ENCODE measurements around the gene AKAP6.

Gene AKAP6

DNA sequence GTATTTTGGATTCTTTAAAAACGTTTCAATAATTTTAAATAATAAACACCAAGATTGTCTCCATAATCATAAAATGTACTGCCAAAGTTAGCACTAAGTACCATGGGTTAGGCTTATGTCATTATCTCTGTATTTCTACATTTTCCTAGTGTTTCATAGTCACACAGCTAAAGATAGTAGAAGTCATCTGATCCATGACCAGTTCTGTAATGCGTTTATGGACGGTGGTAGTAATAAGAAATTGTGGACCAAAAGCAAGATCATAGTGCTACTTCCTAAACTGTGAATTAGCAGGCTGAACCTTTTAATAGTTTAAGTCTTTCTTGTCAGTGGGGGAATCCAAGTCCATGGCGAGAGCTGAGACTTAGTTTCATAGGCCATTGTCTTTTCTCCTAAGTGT lies 142.1 kb downstream of the AKAP6 start:
- H3K36me3 Mint-ChIP-seq (ENCODE audit: low read depth) = no peaks in the 10 kb centered on the region
- no peak overlapping the region for H3K27ac Mint-ChIP-seq
- no peak overlapping the region for H3K4me3 Mint-ChIP-seq
- no peaks in the 10 kb centered on the region for H3K4me1 Mint-ChIP-seq (ENCODE audit: low read depth)
- H3K9me3 Mint-ChIP-seq = no peaks in the 10 kb centered on the region
- DNase-seq (ENCODE audit: low spot score) = no peak
- H3K27me3 Mint-ChIP-seq (ENCODE audit: low read depth) = peaks cover 8% of the 10 kb centered on the region

DNA sequence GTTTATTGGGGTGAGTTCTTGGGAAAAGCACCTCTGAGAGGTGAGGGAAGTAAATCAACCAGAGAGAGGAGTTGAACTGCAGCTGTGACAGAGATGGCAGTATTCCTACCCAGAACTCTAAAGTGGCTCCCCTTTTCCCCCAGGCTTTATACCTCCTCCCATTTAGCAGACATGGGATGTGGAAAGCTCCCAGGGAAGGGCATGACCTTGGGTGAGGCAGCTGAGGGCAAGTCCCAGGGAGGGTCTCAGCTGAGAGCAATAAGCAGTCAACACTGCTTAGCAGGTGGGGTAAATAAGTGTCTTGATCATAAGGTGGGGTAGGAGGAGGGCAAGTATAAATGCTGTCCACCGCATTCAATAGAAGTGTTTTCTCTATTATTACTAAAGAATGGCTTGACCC lies 143.0 kb downstream of the AKAP6 start:
- H3K36me3 Mint-ChIP-seq (ENCODE audit: low read depth) = no peaks in the 10 kb centered on the region
- H3K4me3 Mint-ChIP-seq = no peak overlapping the region
- H3K4me1 Mint-ChIP-seq (ENCODE audit: low read depth) = no peaks in the 10 kb centered on the region
- H3K27me3 Mint-ChIP-seq (ENCODE audit: low read depth) = peaks cover 8% of the 10 kb centered on the region
- DNase-seq (ENCODE audit: low spot score) = no peak
- no peak overlapping the region for H3K27ac Mint-ChIP-seq
- H3K9me3 Mint-ChIP-seq = no peaks in the 10 kb centered on the region

GRCh38 chr14:32472512-32473463 lies 143.7 kb downstream of the AKAP6 start:
- DNase-seq (ENCODE audit: low spot score) = no peak
- Mint-ChIP-seq H3K27me3 (ENCODE audit: low read depth) (peaks cover 8% of the 10 kb centered on the region), H3K27ac (no peak overlapping the region), H3K36me3 (ENCODE audit: low read depth) (no peaks in the 10 kb centered on the region), H3K4me1 (ENCODE audit: low read depth) (no peaks in the 10 kb centered on the region), H3K4me3 (no peak overlapping the region), H3K9me3 (no peaks in the 10 kb centered on the region)

DNA sequence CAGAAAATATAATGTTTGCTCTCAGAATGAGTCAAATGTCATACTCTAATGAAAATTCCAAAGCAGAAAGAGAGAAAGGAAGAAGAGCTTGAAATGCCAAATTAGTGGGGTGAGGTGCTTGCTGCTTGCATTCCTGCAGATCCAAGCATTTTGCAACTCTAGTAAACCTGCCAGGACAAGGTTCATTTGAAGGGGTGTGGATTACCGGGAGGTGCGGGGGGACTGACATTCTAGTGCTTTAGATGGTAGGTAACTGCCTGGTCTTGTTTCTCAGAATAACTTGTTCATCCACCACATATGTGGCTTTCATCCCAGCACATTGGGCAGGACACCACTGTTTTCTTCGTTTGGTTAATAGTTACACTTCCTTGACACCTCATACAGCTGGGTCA lies 144.4 kb downstream of the AKAP6 start:
- H3K27ac Mint-ChIP-seq = no peak overlapping the region
- DNase-seq (ENCODE audit: low spot score) = no peak
- H3K4me3 Mint-ChIP-seq = no peak overlapping the region
- no peaks in the 10 kb centered on the region for H3K9me3 Mint-ChIP-seq
- peaks cover 8% of the 10 kb centered on the region for H3K27me3 Mint-ChIP-seq (ENCODE audit: low read depth)
- no peaks in the 10 kb centered on the region for H3K36me3 Mint-ChIP-seq (ENCODE audit: low read depth)
- H3K4me1 Mint-ChIP-seq (ENCODE audit: low read depth) = no peaks in the 10 kb centered on the region

GRCh38 chr14:32474478-32475195 lies 145.5 kb downstream of the AKAP6 start:
- H3K27ac Mint-ChIP-seq = no peak overlapping the region
- no peaks in the 10 kb centered on the region for H3K4me1 Mint-ChIP-seq (ENCODE audit: low read depth)
- no peaks in the 10 kb centered on the region for H3K9me3 Mint-ChIP-seq
- H3K27me3 Mint-ChIP-seq (ENCODE audit: low read depth) = peaks cover 8% of the 10 kb centered on the region
- H3K4me3 Mint-ChIP-seq = no peak overlapping the region
- H3K36me3 Mint-ChIP-seq (ENCODE audit: low read depth) = no peaks in the 10 kb centered on the region
- no peak for DNase-seq (ENCODE audit: low spot score)

DNA sequence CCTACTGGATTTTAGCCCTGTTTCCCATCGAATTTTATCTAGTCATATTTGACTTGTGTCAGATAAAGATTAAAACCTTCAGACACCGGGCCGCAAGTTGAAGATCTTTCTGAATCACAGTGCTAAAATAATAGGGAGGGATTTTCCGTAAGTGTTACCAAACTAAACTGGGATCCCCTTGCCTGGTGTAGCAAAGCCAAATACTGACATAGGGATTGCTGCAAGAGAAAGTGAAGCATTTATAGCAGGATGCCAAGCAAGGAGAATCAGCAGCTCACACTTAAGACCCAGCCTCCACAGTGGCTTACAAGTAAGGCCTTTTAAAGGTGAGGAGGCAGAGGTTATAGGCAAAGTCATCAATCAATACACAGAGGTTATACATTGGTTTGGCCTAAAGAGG lies 147.4 kb downstream of the AKAP6 start:
- H3K36me3 Mint-ChIP-seq (ENCODE audit: low read depth) = no peaks in the 10 kb centered on the region
- H3K27ac Mint-ChIP-seq = no peak overlapping the region
- no peaks in the 10 kb centered on the region for H3K9me3 Mint-ChIP-seq
- no peak overlapping the region for H3K4me3 Mint-ChIP-seq
- H3K4me1 Mint-ChIP-seq (ENCODE audit: low read depth) = no peaks in the 10 kb centered on the region
- peaks cover 5% of the 10 kb centered on the region for H3K27me3 Mint-ChIP-seq (ENCODE audit: low read depth)
- no peak for DNase-seq (ENCODE audit: low spot score)

- no peak overlapping the region for H3K27ac Mint-ChIP-seq
- no peaks in the 10 kb centered on the region for H3K27me3 Mint-ChIP-seq (ENCODE audit: low read depth)
- no peaks in the 10 kb centered on the region for H3K4me1 Mint-ChIP-seq (ENCODE audit: low read depth)
- no peaks in the 10 kb centered on the region for H3K9me3 Mint-ChIP-seq
- no peak for DNase-seq (ENCODE audit: low spot score)
- H3K4me3 Mint-ChIP-seq = no peak overlapping the region
- H3K36me3 Mint-ChIP-seq (ENCODE audit: low read depth) = no peaks in the 10 kb centered on the region
Measured at GRCh38 chr14:32477396-32477795, 148.3 kb downstream of the AKAP6 start.

GRCh38 chr14:32478050-32478449 lies 149.0 kb downstream of the AKAP6 start:
- no peaks in the 10 kb centered on the region for H3K9me3 Mint-ChIP-seq
- no peak for DNase-seq (ENCODE audit: low spot score)
- H3K36me3 Mint-ChIP-seq (ENCODE audit: low read depth) = no peaks in the 10 kb centered on the region
- no peaks in the 10 kb centered on the region for H3K4me1 Mint-ChIP-seq (ENCODE audit: low read depth)
- no peak overlapping the region for H3K4me3 Mint-ChIP-seq
- H3K27me3 Mint-ChIP-seq (ENCODE audit: low read depth) = no peaks in the 10 kb centered on the region
- H3K27ac Mint-ChIP-seq = no peak overlapping the region

- Mint-ChIP-seq H3K36me3 (ENCODE audit: low read depth) (no peaks in the 10 kb centered on the region), H3K4me1 (ENCODE audit: low read depth) (no peaks in the 10 kb centered on the region), H3K9me3 (no peaks in the 10 kb centered on the region), H3K27ac (no peak overlapping the region), H3K27me3 (ENCODE audit: low read depth) (no peaks in the 10 kb centered on the region), H3K4me3 (no peak overlapping the region)
- DNase-seq (ENCODE audit: low spot score) = no peak
Measured at GRCh38 chr14:32480337-32480736, 151.2 kb downstream of the AKAP6 start.

DNA sequence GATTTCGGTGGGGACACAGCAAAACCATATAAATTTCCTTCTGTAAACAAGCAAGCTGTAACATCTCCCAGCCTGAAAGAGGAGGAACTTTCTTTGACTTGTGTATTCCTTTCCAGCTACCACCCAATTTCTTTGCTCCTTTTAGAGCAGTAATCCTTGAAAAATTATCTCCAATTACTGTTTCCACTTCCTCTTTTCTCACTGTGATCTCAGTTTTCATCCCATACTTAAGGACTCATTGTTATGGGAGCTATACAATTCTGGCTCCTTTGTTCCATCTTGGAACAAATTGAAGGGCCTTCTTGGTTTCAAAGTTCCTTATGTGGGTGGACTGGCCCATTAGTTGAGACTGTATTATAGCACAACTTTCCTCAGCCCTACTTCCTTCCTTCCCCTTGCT lies 152.6 kb downstream of the AKAP6 start:
- Mint-ChIP-seq H3K4me1 (ENCODE audit: low read depth) (no peaks in the 10 kb centered on the region), H3K36me3 (ENCODE audit: low read depth) (no peaks in the 10 kb centered on the region), H3K27me3 (ENCODE audit: low read depth) (no peaks in the 10 kb centered on the region), H3K4me3 (no peak overlapping the region), H3K9me3 (no peaks in the 10 kb centered on the region), H3K27ac (no peak overlapping the region)
- no peak for DNase-seq (ENCODE audit: low spot score)

DNA sequence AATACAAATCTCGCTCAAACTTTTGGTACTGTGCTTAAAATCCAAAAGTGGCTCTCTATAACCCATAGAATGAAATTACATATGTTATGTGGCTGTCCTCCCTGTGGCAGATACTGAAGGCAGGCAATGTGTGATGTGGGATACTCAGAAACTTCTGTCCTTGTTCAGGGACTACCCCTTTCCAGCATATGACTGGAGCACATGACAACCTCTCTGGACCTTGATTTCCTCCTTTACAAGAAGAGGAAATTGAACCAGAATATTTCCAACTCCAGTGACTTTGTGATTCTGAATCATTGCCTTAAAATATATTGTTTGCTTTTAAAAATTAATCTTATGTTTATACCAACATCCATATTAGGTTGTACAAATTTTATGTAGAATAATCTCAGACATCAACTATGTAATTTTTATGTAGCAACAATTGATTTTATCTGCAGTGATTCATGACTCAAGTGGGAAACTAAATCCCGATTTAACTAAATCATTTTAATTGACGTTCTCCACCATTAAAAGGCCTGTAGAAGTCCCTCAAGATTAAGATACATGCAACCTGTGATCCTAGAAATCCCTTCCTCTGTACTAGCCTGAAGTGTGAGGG lies 162.4 kb downstream of the AKAP6 start:
- DNase-seq (ENCODE audit: low spot score) = no peak
- Mint-ChIP-seq H3K27ac (no peak overlapping the region), H3K27me3 (ENCODE audit: low read depth) (no peaks in the 10 kb centered on the region), H3K4me3 (no peak overlapping the region), H3K9me3 (no peaks in the 10 kb centered on the region), H3K4me1 (ENCODE audit: low read depth) (no peaks in the 10 kb centered on the region), H3K36me3 (ENCODE audit: low read depth) (no peaks in the 10 kb centered on the region)

DNA sequence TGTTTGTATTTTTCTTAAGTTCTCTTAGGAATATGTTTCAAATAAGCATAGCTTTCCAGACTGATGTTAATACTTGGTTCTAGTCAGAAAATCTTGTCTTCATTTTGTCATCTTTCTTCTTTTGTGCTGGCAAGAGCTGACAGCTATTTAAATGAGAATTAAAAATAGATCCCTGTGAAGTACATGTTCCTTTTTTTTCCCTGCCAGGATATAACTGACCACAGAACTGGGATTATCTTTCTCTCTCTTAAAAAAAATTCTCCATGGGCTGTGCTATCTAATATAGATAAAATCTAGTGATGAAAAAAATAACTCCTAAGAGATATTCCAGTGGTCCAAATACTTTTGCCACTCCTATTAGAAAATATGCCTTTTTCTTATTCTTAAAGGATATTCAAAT lies 163.4 kb downstream of the AKAP6 start:
- H3K27me3 Mint-ChIP-seq (ENCODE audit: low read depth) = no peaks in the 10 kb centered on the region
- no peaks in the 10 kb centered on the region for H3K36me3 Mint-ChIP-seq (ENCODE audit: low read depth)
- no peak overlapping the region for H3K4me3 Mint-ChIP-seq
- H3K9me3 Mint-ChIP-seq = no peaks in the 10 kb centered on the region
- DNase-seq (ENCODE audit: low spot score) = no peak
- no peaks in the 10 kb centered on the region for H3K4me1 Mint-ChIP-seq (ENCODE audit: low read depth)
- no peak overlapping the region for H3K27ac Mint-ChIP-seq

DNA sequence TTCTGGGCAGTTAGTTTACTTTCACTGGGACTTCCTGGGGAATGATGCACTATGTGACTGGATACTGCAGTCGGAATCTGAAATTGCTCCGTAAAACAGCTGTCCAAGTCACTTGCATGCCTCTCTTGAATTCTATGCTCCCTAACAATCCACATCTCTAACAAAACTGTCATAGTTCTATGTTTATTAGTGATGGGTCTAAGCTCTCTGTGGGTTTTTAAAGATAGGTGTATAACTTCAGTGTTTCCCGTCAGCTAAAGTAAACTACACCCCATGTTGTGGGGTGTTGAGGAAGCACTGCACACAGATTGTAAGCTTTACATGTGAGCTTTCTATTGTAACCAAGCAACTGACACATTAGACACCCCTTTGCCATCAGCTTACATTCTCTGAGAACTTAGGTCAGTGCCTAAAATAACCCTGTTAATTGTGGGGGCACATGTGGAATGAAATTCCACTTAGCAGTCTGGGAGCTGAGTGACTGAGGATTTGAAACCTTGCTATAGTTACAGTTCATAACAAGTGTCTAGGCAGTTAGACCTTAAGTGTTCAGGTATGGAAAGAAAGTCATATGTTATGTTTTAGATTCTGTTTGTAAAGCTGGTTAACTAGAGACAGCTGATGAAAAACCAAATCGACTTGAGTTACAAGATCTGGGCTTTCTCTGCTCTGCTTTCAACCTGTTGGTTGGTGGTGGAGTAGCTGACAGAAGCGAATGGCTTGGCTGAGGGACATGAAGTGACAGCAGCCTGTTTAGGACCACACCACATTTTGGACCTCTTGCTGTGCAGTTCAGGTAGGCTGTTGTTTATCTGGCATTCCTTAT lies 165.7 kb downstream of the AKAP6 start:
- DNase-seq (ENCODE audit: low spot score) = no peak

DNA sequence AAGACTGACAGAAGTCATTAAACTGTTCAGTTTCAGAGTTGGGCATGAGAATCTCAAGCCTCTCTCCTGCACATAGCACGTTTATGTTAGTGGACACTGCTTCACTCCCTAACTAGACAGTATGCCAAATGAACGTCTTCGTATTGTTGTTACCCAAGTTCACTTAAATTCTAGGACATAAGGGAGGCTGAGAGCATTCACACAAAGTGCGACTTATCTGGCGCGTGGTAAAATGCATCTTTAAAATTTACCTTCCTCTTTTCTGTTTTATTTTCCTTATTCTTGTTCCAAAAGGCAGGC lies 166.3 kb downstream of the AKAP6 start:
- no peak overlapping the region for H3K27ac Mint-ChIP-seq
- no peaks in the 10 kb centered on the region for H3K9me3 Mint-ChIP-seq
- no peak overlapping the region for H3K4me3 Mint-ChIP-seq
- H3K27me3 Mint-ChIP-seq (ENCODE audit: low read depth) = no peaks in the 10 kb centered on the region
- no peak for DNase-seq (ENCODE audit: low spot score)
- no peaks in the 10 kb centered on the region for H3K36me3 Mint-ChIP-seq (ENCODE audit: low read depth)
- no peaks in the 10 kb centered on the region for H3K4me1 Mint-ChIP-seq (ENCODE audit: low read depth)

More for the DNA sequence above, 165.7 kb downstream of the AKAP6 start:
- no peaks in the 10 kb centered on the region for H3K4me1 Mint-ChIP-seq (ENCODE audit: low read depth)
- no peak overlapping the region for H3K27ac Mint-ChIP-seq
- no peak overlapping the region for H3K4me3 Mint-ChIP-seq
- no peaks in the 10 kb centered on the region for H3K27me3 Mint-ChIP-seq (ENCODE audit: low read depth)
- no peaks in the 10 kb centered on the region for H3K9me3 Mint-ChIP-seq
- no peaks in the 10 kb centered on the region for H3K36me3 Mint-ChIP-seq (ENCODE audit: low read depth)
